ENCODE results near the gene SCNN1G. TPM values are rescaled to one million over a fixed set of nuclear protein-coding genes. Genes with fewer than 3 reads are reported as not detected.
A peak's percentile ranks its signal among the peaks of the same experiment; 100 is the strongest.

SCNN1G gene
- total and polyA plus RNA-seq, 2 of the 13 experiments (the other 11 are each of a cell fraction or from before 2014, with no cell fraction given) = not detected

GRCh38 chr16:23148513-23149266 is 33.9 kb upstream of the SCNN1G start (continued):
- peak; percentile 65; the same call in 1 of the 2 replicates for TF ChIP-seq ZNF772 (CRISPR knock-in tag; IDR thresholded peaks at IDR 0.05)
- TF ChIP-seq ZNF841 (CRISPR knock-in tag; IDR thresholded peaks at IDR 0.05; ENCODE audit: borderline replicate concordance) = peak; percentile 76; the same call in 1 of the 2 replicates
- peak; percentile 60; the same call in 1 of the 2 replicates for TF ChIP-seq ZNF563 (CRISPR knock-in tag; IDR thresholded peaks at IDR 0.05)
- TF ChIP-seq ZBTB10 (CRISPR knock-in tag; IDR thresholded peaks at IDR 0.05; ENCODE audit: borderline replicate concordance) = no peak; the same call in 1 of the 2 replicates
- TF ChIP-seq KDM3A (CRISPR knock-in tag; IDR thresholded peaks at IDR 0.05; ENCODE audit: low read depth) = 0 out of 2 replicates have a peak, but pooled peaks have one; percentile 86
- TF ChIP-seq NR2C2 (CRISPR knock-in tag; IDR thresholded peaks at IDR 0.05; ENCODE audit: borderline replicate concordance) = peak; percentile 75
- peak; percentile 90 for TF ChIP-seq ZSCAN21 (CRISPR knock-in tag; IDR thresholded peaks at IDR 0.05; ENCODE audit: borderline replicate concordance)
- TF ChIP-seq, protein P1, sequence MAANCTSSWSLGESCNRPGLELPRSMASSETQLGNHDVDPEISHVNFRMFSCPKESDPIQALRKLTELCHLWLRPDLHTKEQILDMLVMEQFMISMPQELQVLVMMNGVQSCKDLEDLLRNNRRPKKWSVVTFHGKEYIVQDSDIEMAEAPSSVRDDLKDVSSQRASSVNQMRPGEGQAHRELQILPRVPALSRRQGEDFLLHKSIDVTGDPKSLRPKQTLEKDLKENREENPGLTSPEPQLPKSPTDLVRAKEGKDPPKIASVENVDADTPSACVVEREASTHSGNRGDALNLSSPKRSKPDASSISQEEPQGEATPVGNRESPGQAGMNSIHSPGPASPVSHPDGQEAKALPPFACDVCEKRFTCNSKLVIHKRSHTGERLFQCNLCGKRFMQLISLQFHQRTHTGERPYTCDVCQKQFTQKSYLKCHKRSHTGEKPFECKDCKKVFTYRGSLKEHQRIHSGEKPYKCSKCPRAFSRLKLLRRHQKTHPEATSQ (CRISPR knock-in tag; IDR thresholded peaks at IDR 0.05; ENCODE audit: borderline replicate concordance) = peak; percentile 90
- TF ChIP-seq FOXP4 (CRISPR knock-in tag; IDR thresholded peaks at IDR 0.05) = no peak
- 0 out of 2 replicates have a peak, but pooled peaks have one; percentile 3 for TF ChIP-seq RCOR2 (CRISPR knock-in tag; IDR thresholded peaks at IDR 0.05)
- TF ChIP-seq SOX5 (CRISPR knock-in tag; IDR thresholded peaks at IDR 0.05; ENCODE audit: borderline replicate concordance) = peak; percentile 58; the same call in 1 of the 2 replicates
- TF ChIP-seq HNF4A (CRISPR knock-in tag; IDR thresholded peaks at IDR 0.05) = peak; percentile 80
- TF ChIP-seq ZNF878 (CRISPR knock-in tag; IDR thresholded peaks at IDR 0.05) = no peak; the same call in 1 of the 2 replicates
- no peak for TF ChIP-seq STAT5B (CRISPR knock-in tag; IDR thresholded peaks at IDR 0.05)
- peak; percentile 80 for TF ChIP-seq ZNF331 (CRISPR knock-in tag; IDR thresholded peaks at IDR 0.05)
- TF ChIP-seq ARID5B (CRISPR knock-in tag; IDR thresholded peaks at IDR 0.05) = peak; percentile 68; the same call in 1 of the 2 replicates
- peak; percentile 92 for TF ChIP-seq ZMAT3 (CRISPR knock-in tag; conservative IDR thresholded peaks at IDR 0.05)
- TF ChIP-seq ZNF720 (CRISPR knock-in tag; IDR thresholded peaks at IDR 0.05) = no peak
- TF ChIP-seq ZNF501 (CRISPR knock-in tag; IDR thresholded peaks at IDR 0.05) = peak; percentile 86; the same call in 1 of the 2 replicates

Measured in HepG2 (cell line).